Endothelial cell of coronary artery (primary cell): ENCODE results near the gene NKX2-2. TPM values are rescaled to one million over a fixed set of nuclear protein-coding genes. Genes with fewer than 3 reads are reported as not detected.

ENCODE experiments used
- total RNA-seq: library from RNA; depleted of rRNA; stranded (reverse); fragments of >200 nt; gene quantifications from 2 replicates; pipeline ENCODE4 v1.2.3, GENCODE V29; 2014

Gene NKX2-2
- not detected in 2 replicates for total RNA-seq

DNA sequence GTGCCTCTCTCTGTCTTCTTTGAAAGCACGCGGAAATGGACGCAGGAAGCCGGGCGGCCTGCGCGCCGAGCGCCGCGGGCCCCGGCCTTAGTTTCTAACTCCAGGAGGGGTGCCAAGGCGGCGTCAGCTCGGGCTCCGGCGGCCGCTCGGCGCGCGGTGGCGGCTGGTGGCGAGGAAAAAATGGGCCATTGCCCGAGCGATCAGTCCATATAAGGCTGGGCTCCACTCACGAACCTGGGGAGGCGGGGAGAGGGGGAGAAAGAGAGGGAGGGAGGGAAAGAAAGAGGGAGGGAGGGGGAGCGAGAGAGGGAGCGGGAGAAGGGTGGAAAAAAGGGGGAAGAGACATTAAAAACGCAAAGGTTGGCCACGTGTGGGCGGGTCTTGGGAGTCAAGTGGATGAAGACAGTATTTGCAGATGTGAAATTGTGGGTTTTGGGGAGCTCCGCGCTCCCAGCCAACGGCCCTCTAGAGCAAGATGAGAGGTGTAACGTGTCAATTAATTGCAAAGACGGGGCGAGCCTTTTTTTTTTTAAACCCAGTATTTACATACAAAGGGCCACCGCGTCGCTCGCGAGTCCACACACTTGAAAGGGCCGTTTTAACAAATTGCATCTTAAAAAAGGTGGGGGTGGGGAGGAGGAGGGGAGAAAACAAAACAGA, at the start of gene NKX2-2:
Gene NKX2-2 (minus strand): TSS at position 184 of the 660 bp plus-strand sequence. CDS start 395 bp downstream, outside the sequence.

Other genes with a start within 250 kb of the NKX2-2 start
- 79.4 and 87.0 TPM in 2 replicates for gene XRN2, start 210.7 kb downstream of the NKX2-2 start, total RNA-seq
- not detected in 2 replicates for gene NKX2-4, start 116.5 kb downstream of the NKX2-2 start, total RNA-seq
- not detected in 2 replicates for gene PAX1, start 191.6 kb upstream of the NKX2-2 start, total RNA-seq